H9 (cell line): ENCODE measurements around the gene WDR44. TPM values are rescaled to one million over a fixed set of nuclear protein-coding genes. Genes with fewer than 3 reads are reported as not detected.

Source experiments
- DNase-seq: peaks from one replicate; pipeline ENCODE4 v3.0.0-alpha.2; 2017
- H2AFZ ChIP-seq: one replicate; pipeline ENCODE4 v1.6.1; 2013; ENCODE audit warnings: mild to moderate bottlenecking, low read length, control low read depth, moderate library complexity
- H2AK5ac ChIP-seq: 2 replicates; pipeline ENCODE4 v1.6.1; 2013; ENCODE audit warnings: low read length, control low read depth, mixed read lengths; ENCODE audit not compliant: insufficient read length
- H2BK120ac ChIP-seq: one replicate; pipeline ENCODE4 v1.6.1; 2013; ENCODE audit warnings: low read depth, mild to moderate bottlenecking, low read length, control low read depth, inconsistent platforms; ENCODE audit not compliant: poor library complexity, severe bottlenecking
- H2BK12ac ChIP-seq: 2 replicates; pipeline ENCODE4 v1.6.1; 2013; ENCODE audit warnings: low read length, control low read depth, mixed read lengths, low read depth; ENCODE audit not compliant: insufficient read length
- H2BK15ac ChIP-seq: 2 replicates; pipeline ENCODE4 v1.6.1; 2013; ENCODE audit warnings: low read depth, low read length, control low read depth
- H2BK20ac ChIP-seq: one replicate; pipeline ENCODE4 v1.6.1; 2013; ENCODE audit warnings: low read depth, mild to moderate bottlenecking, low read length, control low read depth, inconsistent platforms; ENCODE audit not compliant: poor library complexity, severe bottlenecking
- H2BK5ac ChIP-seq: 2 replicates; pipeline ENCODE4 v1.6.1; 2013; ENCODE audit warnings: low read length, control low read depth, mixed read lengths; ENCODE audit not compliant: insufficient read length
- H3K14ac ChIP-seq: 2 replicates; pipeline ENCODE4 v1.6.1; 2013; ENCODE audit warnings: low read length, control low read depth; ENCODE audit not compliant: insufficient read depth
- H3K18ac ChIP-seq: 2 replicates; pipeline ENCODE4 v1.6.1; 2013; ENCODE audit warnings: low read depth, mild to moderate bottlenecking, mixed read lengths, low read length, control low read depth; ENCODE audit not compliant: insufficient read length
- H3K23ac ChIP-seq: 2 replicates; pipeline ENCODE4 v1.6.1; 2013; ENCODE audit warnings: low read length, control low read depth, mixed read lengths, low read depth; ENCODE audit not compliant: insufficient read length
- H3K23me2 ChIP-seq: 2 replicates; pipeline ENCODE4 v1.6.1; 2013; ENCODE audit warnings: low read depth, mild to moderate bottlenecking, mixed read lengths, low read length, control low read depth; ENCODE audit not compliant: insufficient read length, poor library complexity, severe bottlenecking
- H3K27ac ChIP-seq: 2 replicates; pipeline ENCODE4 v1.5.1; 2013; ENCODE audit warnings: low read length, control low read depth, mixed read lengths, low read depth; ENCODE audit not compliant: insufficient read length
- H3K27me3 ChIP-seq: 2 replicates; pipeline ENCODE4 v1.6.1; 2013; ENCODE audit warnings: low read length, control low read depth, inconsistent platforms; ENCODE audit not compliant: insufficient read depth
- H3K4ac ChIP-seq: 2 replicates; pipeline ENCODE4 v1.6.1; 2013; ENCODE audit warnings: low read depth, mild to moderate bottlenecking, control low read depth, inconsistent platforms, low read length, moderate library complexity
- H3K4me1 ChIP-seq: 2 replicates; pipeline ENCODE4 v1.6.1; 2013; ENCODE audit warnings: low read length, control low read depth, inconsistent platforms; ENCODE audit not compliant: insufficient read depth
- H3K4me2 ChIP-seq: 2 replicates; pipeline ENCODE4 v1.6.1; 2013; ENCODE audit warnings: low read length, control low read depth, mixed read lengths; ENCODE audit not compliant: insufficient read length, insufficient read depth
- H3K56ac ChIP-seq: 2 replicates; pipeline ENCODE4 v1.6.1; 2013; ENCODE audit warnings: low read depth, mild to moderate bottlenecking, mixed read lengths, low read length, control low read depth; ENCODE audit not compliant: insufficient read length
- H3K79me1 ChIP-seq: 2 replicates; pipeline ENCODE4 v1.6.1; 2013; ENCODE audit warnings: low read depth, mild to moderate bottlenecking, moderate library complexity, low read length, control low read depth, inconsistent platforms; ENCODE audit not compliant: insufficient read depth, poor library complexity, severe bottlenecking
- H3K79me2 ChIP-seq: 2 replicates; pipeline ENCODE4 v1.6.1; 2013; ENCODE audit warnings: low read length, control low read depth, inconsistent platforms; ENCODE audit not compliant: insufficient read depth
- H3K9ac ChIP-seq: 2 replicates; pipeline ENCODE4 v1.6.1; 2013; ENCODE audit warnings: low read length, control low read depth, mixed read lengths; ENCODE audit not compliant: insufficient read length; ENCODE audit errors: extremely low read depth
- H3K9me3 ChIP-seq: one replicate; pipeline ENCODE4 v1.6.1; 2013; ENCODE audit warnings: low read depth, low read length, inconsistent platforms; ENCODE audit not compliant: control insufficient read depth
- H3T11ph ChIP-seq: one replicate; pipeline ENCODE4 v1.6.1; 2013; ENCODE audit warnings: mild to moderate bottlenecking, low read length, control low read depth, inconsistent platforms
- H4K20me1 ChIP-seq: one replicate; pipeline ENCODE4 v1.6.1; 2013; ENCODE audit not compliant: control insufficient read depth, insufficient read length, insufficient read depth
- H4K5ac ChIP-seq: 2 replicates; pipeline ENCODE4 v1.6.1; 2013; ENCODE audit warnings: low read depth, mild to moderate bottlenecking, mixed read lengths, low read length, control low read depth; ENCODE audit not compliant: insufficient read length
- H4K8ac ChIP-seq: replicated peaks from 2 replicates; pipeline ENCODE4 v1.6.1; 2013; ENCODE audit warnings: low read length, control low read depth, mixed read lengths, low read depth; ENCODE audit not compliant: insufficient read length
- H4K91ac ChIP-seq: 2 replicates; pipeline ENCODE4 v1.6.1; 2013; ENCODE audit warnings: low read depth, mild to moderate bottlenecking, moderate library complexity, mixed read lengths, low read length, control low read depth; ENCODE audit not compliant: insufficient read length
- H3K27ac Mint-ChIP-seq, 3 experiments: 2 replicates in 2 of 3; 3 replicates in 1 of 3; pipeline ENCODE4 v1.8.0; 2020 to 2021; ENCODE audit warnings: mixed read lengths in 3 of 3, mild to moderate bottlenecking in 1 of 3, moderate library complexity in 1 of 3
- H3K27me3 Mint-ChIP-seq: 2 replicates; pipeline ENCODE4 v1.8.0; 2021; ENCODE audit warnings: low read depth, mild to moderate bottlenecking, moderate library complexity, mixed read lengths
- H3K36me3 Mint-ChIP-seq, 3 experiments: 2 replicates in 2 of 3; 3 replicates in 1 of 3; pipeline ENCODE4 v1.8.0; 2020 to 2021; ENCODE audit warnings: low read depth in 3 of 3, mixed read lengths in 3 of 3; ENCODE audit not compliant: insufficient read depth in 1 of 3
- H3K4me1 Mint-ChIP-seq, 2 experiments: 2 replicates each; pipeline ENCODE4 v1.8.0; 2020; ENCODE audit warnings: mixed read lengths in 2 of 2
- H3K4me3 Mint-ChIP-seq, 2 experiments: 2 replicates in 1 of 2; 3 replicates in 1 of 2; pipeline ENCODE4 v1.8.0; 2020 to 2021; ENCODE audit warnings: mild to moderate bottlenecking in 2 of 2, mixed read lengths in 2 of 2, moderate library complexity in 1 of 2
- H3K9me3 Mint-ChIP-seq, 2 experiments: 2 replicates in 1 of 2; 3 replicates in 1 of 2; pipeline ENCODE4 v1.8.0; 2020; ENCODE audit warnings: mild to moderate bottlenecking in 2 of 2, mixed read lengths in 2 of 2, moderate library complexity in 1 of 2
- WGBS: extraction: QIAGEN DNeasy Blood & Tissue Kit; methylation state at CpG from one replicate; pipeline ENCODE4 v1.1.7; 2013; ENCODE audit warnings: missing lambda C conversion rate, low lambda C conversion rate, mixed read lengths; ENCODE audit not compliant: insufficient read length; ENCODE audit errors: extremely low coverage; 5-methylcytosine and 5-hydroxymethylcytosine counted together
- total RNA-seq: library from RNA; stranded (reverse); gene quantifications from 2 replicates; pipeline ENCODE4 v1.2.1, GENCODE V29; 2021
- TF ChIP-seq, protein P1 (sequence below): fragments of 200-600 bp; sonication (generic); conservative IDR thresholded peaks from 3 replicates; pipeline ENCODE4 v1.8.0; 2021; ENCODE audit warnings: antibody characterized with exemption, mild to moderate bottlenecking

Gene WDR44
- total RNA-seq, 1 experiment from 2014 or later = 29.6 TPM

DNA sequence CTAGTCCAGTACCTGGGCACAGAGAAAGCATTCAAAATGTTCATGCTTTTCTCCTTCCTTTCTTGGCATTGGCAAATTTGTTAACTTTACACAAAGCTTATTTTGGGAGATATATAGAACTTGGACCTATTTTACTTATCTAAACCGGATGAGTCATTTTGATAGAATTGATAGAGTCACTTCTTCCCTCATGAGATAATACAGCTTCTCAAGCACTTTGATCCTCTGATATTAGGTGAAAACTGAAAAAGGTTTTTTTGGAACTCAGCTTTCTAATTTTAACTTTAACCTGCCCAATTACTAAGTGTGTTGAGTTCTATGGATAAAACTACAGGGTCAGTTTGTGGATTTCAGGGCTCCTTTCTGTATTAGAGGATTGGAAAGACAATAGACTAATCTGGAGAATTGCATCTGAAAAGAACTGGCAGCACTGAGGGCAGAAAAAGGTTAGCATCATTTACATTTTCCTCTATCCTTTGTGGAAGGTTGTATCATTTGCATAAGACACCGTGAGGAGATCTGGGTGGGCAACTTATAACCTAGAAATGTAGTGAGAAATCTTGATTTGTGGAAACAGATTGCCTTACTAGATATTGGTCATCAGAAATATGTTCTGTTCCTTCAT lies 2.4 kb downstream of the WDR44 start:
- no peak overlapping the region for H2AFZ ChIP-seq
- DNase-seq = no peak
- H2BK5ac ChIP-seq = no peak overlapping the region
- no peak overlapping the region for H3K4ac ChIP-seq
- peak overlapping the region; percentile 22 for H3K9ac ChIP-seq
- H2AK5ac ChIP-seq = no peak overlapping the region
- peaks cover 22 to 54% of the 10 kb centered on the region in 2 experiments for H3K4me1 Mint-ChIP-seq
- no peak overlapping the region for H3K14ac ChIP-seq
- peaks cover 20% of the 10 kb centered on the region; the same call in 1 of the 2 replicates for H3K79me2 ChIP-seq
- peaks cover 4% of the 10 kb centered on the region for H3K23me2 ChIP-seq
- no CpG with 5 or more reads among the region's 2 CpGs for WGBS
- H3K18ac ChIP-seq = no peak overlapping the region
- no peak overlapping the region for H2BK15ac ChIP-seq
- no peak overlapping the region for H3K27ac ChIP-seq
- TF ChIP-seq, protein P1, sequence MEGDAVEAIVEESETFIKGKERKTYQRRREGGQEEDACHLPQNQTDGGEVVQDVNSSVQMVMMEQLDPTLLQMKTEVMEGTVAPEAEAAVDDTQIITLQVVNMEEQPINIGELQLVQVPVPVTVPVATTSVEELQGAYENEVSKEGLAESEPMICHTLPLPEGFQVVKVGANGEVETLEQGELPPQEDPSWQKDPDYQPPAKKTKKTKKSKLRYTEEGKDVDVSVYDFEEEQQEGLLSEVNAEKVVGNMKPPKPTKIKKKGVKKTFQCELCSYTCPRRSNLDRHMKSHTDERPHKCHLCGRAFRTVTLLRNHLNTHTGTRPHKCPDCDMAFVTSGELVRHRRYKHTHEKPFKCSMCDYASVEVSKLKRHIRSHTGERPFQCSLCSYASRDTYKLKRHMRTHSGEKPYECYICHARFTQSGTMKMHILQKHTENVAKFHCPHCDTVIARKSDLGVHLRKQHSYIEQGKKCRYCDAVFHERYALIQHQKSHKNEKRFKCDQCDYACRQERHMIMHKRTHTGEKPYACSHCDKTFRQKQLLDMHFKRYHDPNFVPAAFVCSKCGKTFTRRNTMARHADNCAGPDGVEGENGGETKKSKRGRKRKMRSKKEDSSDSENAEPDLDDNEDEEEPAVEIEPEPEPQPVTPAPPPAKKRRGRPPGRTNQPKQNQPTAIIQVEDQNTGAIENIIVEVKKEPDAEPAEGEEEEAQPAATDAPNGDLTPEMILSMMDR = no peak
- no peak overlapping the region for H4K8ac ChIP-seq
- peaks cover 12% of the 10 kb centered on the region for H3K9me3 ChIP-seq
- H4K20me1 ChIP-seq = no peaks in the 10 kb centered on the region
- no peak overlapping the region for H4K91ac ChIP-seq
- H3K9me3 Mint-ChIP-seq = no peaks in the 10 kb centered on the region
- peaks cover 3% of the 10 kb centered on the region for H3K4me1 ChIP-seq
- H3K23ac ChIP-seq = no peak overlapping the region
- H2BK120ac ChIP-seq = no peak overlapping the region
- no peak overlapping the region for H2BK12ac ChIP-seq
- no peak overlapping the region for H2BK20ac ChIP-seq
- no peak overlapping the region for H4K5ac ChIP-seq
- no peak overlapping the region for H3T11ph ChIP-seq
- H3K79me1 ChIP-seq = no peaks in the 10 kb centered on the region
- peaks cover 0 to 2% (median 0%) of the 10 kb centered on the region in 3 experiments; a peak in 2 of 7 replicates for H3K36me3 Mint-ChIP-seq
- no peak overlapping the region for H3K56ac ChIP-seq
- H3K27me3 ChIP-seq = no peaks in the 10 kb centered on the region
- H3K27ac Mint-ChIP-seq = peak overlapping the region in 1 of 3 experiments; percentile 78; a peak in 2 of 7 replicates
- peak overlapping the region; percentile 92 to 99 for H3K4me3 Mint-ChIP-seq
- no peaks in the 10 kb centered on the region for H3K27me3 Mint-ChIP-seq
- H3K4me2 ChIP-seq = peak overlapping the region; percentile 93
